Prostate gland (tissue), 2 donors: Measurements from ENCODE around the gene TSHZ2. TPM values are rescaled to one million over a fixed set of nuclear protein-coding genes. Genes with fewer than 3 reads are reported as not detected.

ENCODE experiments used
- DNase-seq: peaks from one replicate; pipeline ENCODE4 v3.0.0-alpha.2; 2019; ENCODE audit warnings: low spot score
- H3K27ac ChIP-seq, 2 donors: fragments of 200-600 bp; sonication (generic); 2 replicates each; pipeline ENCODE4 v1.5.1; 2017 to 2019
- H3K27me3 ChIP-seq: fragments of 200-600 bp; sonication (generic); replicated peaks from 2 replicates; pipeline ENCODE4 v1.5.1; 2019; ENCODE audit not compliant: insufficient read depth
- H3K36me3 ChIP-seq, 2 donors: fragments of 200-600 bp; sonication (generic); 1 replicate in 1 of 2; 2 replicates in 1 of 2; pipeline versions ENCODE4 v1.5.1 to v1.8.1; 2017 to 2019
- H3K4me1 ChIP-seq: fragments of 200-600 bp; sonication (generic); replicated peaks from 2 replicates; pipeline ENCODE4 v1.5.1; 2019
- H3K4me3 ChIP-seq, 2 donors: fragments of 200-600 bp; sonication (generic); 2 replicates each; pipeline ENCODE4 v1.5.1; 2017 to 2019
- H3K9me3 ChIP-seq: fragments of 200-600 bp; sonication (generic); 2 replicates; pipeline ENCODE4 v1.5.1; 2017
- CTCF ChIP-seq, 4 experiments: fragments of 200-600 bp in 2 of 4; fragments of 450-650 bp in 2 of 4; sonication (generic) in 2 of 4; IDR thresholded peaks; 1 replicate in 3 of 4; 2 replicates in 1 of 4; pipeline ENCODE4 v1.5.1; 2016 to 2019; ENCODE audit warnings: antibody characterized with exemption in 4 of 4, mild to moderate bottlenecking in 2 of 4, moderate library complexity in 2 of 4
- POLR2A ChIP-seq: fragments of 450-650 bp; IDR thresholded peaks from one replicate; pipeline ENCODE4 v1.6.1; 2016; ENCODE audit warnings: antibody characterized with exemption, mild to moderate bottlenecking
- POLR2AphosphoS5 ChIP-seq: sonication (generic); formaldehyde crosslinking; IDR thresholded peaks from one replicate; pipeline ENCODE4 v1.6.1; 2017; ENCODE audit warnings: antibody characterized with exemption
- WGBS: methylation state at CpG from one replicate; pipeline ENCODE4 v1.1.5; 2018; 5-methylcytosine and 5-hydroxymethylcytosine counted together
- intact Hi-C: fragments of 100-400 bp; cut with DNase I; formaldehyde crosslinking; loops from one replicate; pipeline ENCODE4 v1.14.2; 2022
- total RNA-seq, 2 donors: library from RNA; depleted of rRNA; stranded (reverse); fragments of >200 nt; gene quantifications; one replicate each; pipeline ENCODE4 v1.1.0, GENCODE V29; 2016

The TSHZ2 gene
- total RNA-seq, 2 donors from 2014 or later = 9.8 to 35.1 TPM

DNA sequence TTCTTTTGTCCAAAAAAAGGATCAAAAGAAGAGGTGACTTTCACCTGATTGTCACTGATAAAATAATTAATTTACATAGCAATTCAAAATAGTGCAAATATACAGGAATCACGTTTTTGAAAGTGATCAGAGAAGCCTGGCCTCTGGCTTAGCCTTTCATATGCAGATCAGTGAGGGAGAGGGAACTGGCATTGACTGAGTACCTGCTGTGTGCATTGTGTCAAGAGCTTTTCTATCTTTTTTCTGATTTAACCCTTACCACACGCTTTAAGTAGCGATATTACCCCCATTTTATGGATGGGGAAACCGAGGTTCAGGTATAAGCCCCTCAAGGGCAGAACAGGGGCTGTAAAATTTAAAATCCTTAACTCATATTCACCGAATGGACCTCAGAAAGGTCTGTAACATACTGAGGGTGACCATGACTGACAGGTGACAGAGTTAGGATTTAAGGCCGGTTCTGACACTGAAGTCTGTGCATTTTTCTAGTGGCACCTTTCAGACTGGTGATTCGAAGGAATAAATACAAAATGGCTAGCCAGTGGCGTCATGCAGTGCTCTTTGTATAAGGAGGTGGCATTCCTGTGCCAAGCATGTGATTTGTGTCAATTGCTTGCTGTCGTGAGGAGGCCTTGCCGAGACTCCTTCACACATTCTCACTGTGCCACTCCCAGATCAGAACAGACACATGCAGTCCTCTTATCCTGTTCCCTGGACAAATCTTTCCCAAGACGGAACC, 310.2 kb downstream of the TSHZ2 start:
- H3K36me3 ChIP-seq = no peaks in the 10 kb centered on the region
- H3K27ac ChIP-seq = peak overlapping the region in 1 of 2 donors; percentile 25
- no peaks in the 10 kb centered on the region for H3K4me1 ChIP-seq
- peak; percentile 17 for DNase-seq
- WGBS = 80% methylated on average over 11 of the region's 11 CpGs
- no peaks in the 10 kb centered on the region for H3K27me3 ChIP-seq
- TF ChIP-seq POLR2A (no peak), CTCF (IDR thresholded peaks at IDR 0.05) (no peak), POLR2AphosphoS5 (peak; percentile 32)
- H3K4me3 ChIP-seq = no peak overlapping the region
- no peaks in the 10 kb centered on the region for H3K9me3 ChIP-seq
- intact Hi-C loops = no loop called here

DNA sequence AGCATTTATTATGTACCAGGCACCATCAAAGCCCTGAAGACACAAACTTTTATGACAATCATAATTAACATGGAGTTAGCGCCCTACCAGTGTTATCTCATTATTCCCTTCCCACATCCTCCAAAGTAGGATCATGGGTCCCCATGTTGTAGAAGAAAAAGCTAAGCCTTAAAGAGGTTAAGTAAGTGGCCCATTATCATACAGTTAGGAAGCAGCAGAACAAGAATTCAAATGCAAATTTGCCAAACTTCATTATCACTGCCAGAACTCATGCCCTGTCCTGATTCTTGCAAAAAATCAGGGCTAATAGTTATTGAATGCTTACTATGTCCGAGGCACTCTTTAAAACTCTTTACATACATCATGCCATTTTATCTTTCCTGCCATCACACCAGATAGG, 310.9 kb downstream of the TSHZ2 start:
- no peaks in the 10 kb centered on the region for H3K36me3 ChIP-seq
- H3K27ac ChIP-seq = peak overlapping the region in 1 of 2 donors; percentile 25
- WGBS = 69% methylated on average over 2 of the region's 2 CpGs
- H3K4me3 ChIP-seq = no peak overlapping the region
- no peaks in the 10 kb centered on the region for H3K4me1 ChIP-seq
- no peak for TF ChIP-seq CTCF (IDR thresholded peaks at IDR 0.05)
- no peak for TF ChIP-seq POLR2A
- TF ChIP-seq POLR2AphosphoS5 = no peak
- no peaks in the 10 kb centered on the region for H3K27me3 ChIP-seq
- no peaks in the 10 kb centered on the region for H3K9me3 ChIP-seq
- no peak for DNase-seq
- intact Hi-C loops = no loop called here

DNA sequence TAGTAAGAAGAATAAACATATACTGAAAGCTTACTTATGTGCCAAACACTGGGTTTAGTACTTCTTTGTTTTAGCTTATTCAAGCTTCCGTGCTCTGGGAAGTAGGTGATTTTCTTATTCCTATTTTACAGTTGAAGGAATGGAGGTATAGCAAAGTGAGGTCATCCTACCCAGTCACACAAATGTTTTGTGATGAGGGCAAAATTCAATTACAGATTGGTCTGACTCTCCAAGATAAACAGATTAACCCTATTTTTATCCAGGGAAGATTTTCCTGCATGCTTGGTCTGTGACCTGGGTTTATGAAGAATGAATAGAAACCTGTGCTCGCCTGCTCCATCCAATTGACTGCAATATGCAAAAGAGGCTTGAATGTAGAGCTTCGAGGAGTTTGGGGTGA, 311.4 kb downstream of the TSHZ2 start:
- Histone ChIP-seq H3K4me1 (no peaks in the 10 kb centered on the region), H3K27ac (no peak overlapping the region), H3K27me3 (no peaks in the 10 kb centered on the region), H3K4me3 (no peak overlapping the region), H3K36me3 (no peaks in the 10 kb centered on the region), H3K9me3 (no peaks in the 10 kb centered on the region)
- no peak for DNase-seq
- TF ChIP-seq CTCF (IDR thresholded peaks at IDR 0.05) (no peak), POLR2AphosphoS5 (no peak), POLR2A (no peak)
- 79% methylated on average over 3 of the region's 3 CpGs for WGBS
- intact Hi-C loops = no loop called here

- no peak for DNase-seq
These were observed 312.1 kb downstream of the TSHZ2 start for GRCh38 chr20:53284256-53284655.

More at GRCh38 chr20:53284256-53284655, 312.1 kb downstream of the TSHZ2 start:
- no peaks in the 10 kb centered on the region for H3K36me3 ChIP-seq
- no peaks in the 10 kb centered on the region for H3K27me3 ChIP-seq
- intact Hi-C loops = no loop called here
- H3K4me1 ChIP-seq = no peaks in the 10 kb centered on the region
- H3K4me3 ChIP-seq = no peak overlapping the region
- H3K9me3 ChIP-seq = no peaks in the 10 kb centered on the region
- 93% methylated on average over 11 of the region's 11 CpGs for WGBS
- no peak overlapping the region for H3K27ac ChIP-seq
- TF ChIP-seq POLR2A = no peak
- no peak for TF ChIP-seq CTCF (IDR thresholded peaks at IDR 0.05)
- TF ChIP-seq POLR2AphosphoS5 = no peak
